ENCODE results near the gene ENTPD2.

ENTPD2 gene

DNA sequence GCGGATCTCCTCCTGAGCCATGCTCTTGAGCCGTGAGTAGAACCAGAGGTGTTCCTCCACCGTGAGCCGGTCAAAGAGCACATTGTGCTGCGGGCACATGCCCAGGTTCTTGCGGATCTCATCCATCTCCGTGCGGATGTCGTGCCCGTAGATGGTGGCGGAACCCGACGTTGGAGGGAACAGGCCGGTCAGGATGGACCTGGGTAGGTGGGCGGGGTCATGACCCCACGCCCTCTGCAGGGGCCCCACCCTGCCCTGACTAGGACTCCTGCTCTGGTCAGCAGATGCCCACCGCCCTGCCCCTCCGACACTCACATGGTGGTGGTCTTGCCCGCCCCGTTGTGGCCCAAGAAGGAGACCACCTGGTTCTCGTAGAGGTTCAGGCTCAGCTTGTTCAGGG is 37.9 kb downstream of the ENTPD2 start:
- CTCF ChIA-PET = interaction anchor here (0.6 to 3.4 kb wide), 3 partner anchors 13 to 40 kb away, joined by 3 to 22 read pairs (median 3); no protein-coding TSS in a partner anchor

DNA sequence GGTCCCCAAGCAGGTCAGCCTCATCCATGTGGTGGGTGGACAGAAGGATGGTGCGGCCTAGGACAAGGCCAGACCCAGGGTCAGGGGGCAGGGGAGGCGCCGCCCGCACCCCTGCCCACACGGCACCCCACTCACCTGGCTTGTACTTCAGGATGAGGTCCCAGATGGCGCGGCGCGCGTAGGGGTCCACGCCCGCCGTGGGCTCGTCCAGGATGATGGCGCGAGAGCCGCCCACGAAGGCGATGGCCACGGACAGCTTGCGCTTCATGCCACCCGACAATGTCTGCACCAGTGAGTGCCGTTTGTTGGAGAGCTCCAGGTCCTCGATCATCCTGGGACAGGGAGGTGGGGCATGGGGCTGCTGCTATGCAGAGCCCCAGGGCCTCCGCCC is 38.3 kb downstream of the ENTPD2 start:
- DNase-seq (ENCODE audit: low spot score) = no peak
- POLR2A ChIA-PET (ENCODE audit: low non-redundant PET) = no interaction called here
- H3K27ac ChIP-seq = no peak overlapping the region
- TF ChIP-seq CTCF (conservative IDR thresholded peaks at IDR 0.05; ENCODE audit: low read depth) = no peak
- CTCF ChIA-PET = interaction anchor here (0.6 to 3.4 kb wide), 3 partner anchors 11 to 40 kb away, joined by 3 to 22 read pairs (median 5); no protein-coding TSS in a partner anchor

More for the DNA sequence above, 37.9 kb downstream of the ENTPD2 start:
- no peak overlapping the region for H3K27ac ChIP-seq
- no peak for TF ChIP-seq CTCF (conservative IDR thresholded peaks at IDR 0.05; ENCODE audit: low read depth)
- DNase-seq (ENCODE audit: low spot score) = no peak
- POLR2A ChIA-PET (ENCODE audit: low non-redundant PET) = no interaction called here

DNA sequence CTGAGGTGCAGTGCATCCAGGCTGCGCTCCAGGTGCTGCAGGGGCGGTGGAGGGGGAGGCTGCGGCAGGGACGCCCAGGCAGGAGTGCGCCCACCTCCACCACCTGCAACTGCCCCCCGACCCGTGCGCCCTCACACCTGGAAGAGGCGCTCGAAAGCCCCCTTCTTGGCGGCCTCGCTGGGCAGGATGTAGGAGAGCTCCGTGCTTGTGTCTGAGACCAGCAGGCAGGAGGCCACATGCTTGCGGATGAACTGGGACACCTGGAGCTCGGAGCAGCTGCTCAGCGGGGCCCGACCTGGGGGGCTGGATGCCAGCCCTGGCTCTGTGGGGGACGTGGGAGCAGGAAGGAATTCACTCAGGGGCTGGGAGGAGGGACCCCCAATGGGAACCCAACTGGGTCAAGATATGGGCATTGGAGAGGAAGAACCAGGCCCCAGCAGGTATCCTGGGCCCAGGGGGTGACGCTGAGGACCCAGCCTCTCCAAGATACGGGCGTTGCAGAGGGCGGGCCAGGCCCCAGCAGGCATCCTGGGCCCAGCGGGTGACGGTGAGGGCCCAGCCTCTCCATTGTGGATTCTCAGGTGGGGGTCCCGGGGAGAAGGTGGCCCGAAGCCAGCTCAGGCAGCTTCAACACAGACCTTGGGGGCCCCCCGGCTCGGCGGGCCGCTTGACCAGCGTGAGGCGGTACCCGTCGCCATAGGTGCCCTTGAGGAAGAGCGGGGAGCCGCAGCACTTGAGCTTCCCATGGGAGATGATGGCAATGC is 38.9 kb downstream of the ENTPD2 start:
- no peak overlapping the region for H3K27ac ChIP-seq
- no peak for TF ChIP-seq CTCF (conservative IDR thresholded peaks at IDR 0.05; ENCODE audit: low read depth)
- no peak for DNase-seq (ENCODE audit: low spot score)
- ChIA-PET POLR2A (ENCODE audit: low non-redundant PET) (no interaction called here), CTCF (interaction anchor here (0.5 to 3.4 kb wide), 4 partner anchors 11 to 195 kb away, joined by 5 to 22 read pairs (median 6); no protein-coding TSS in a partner anchor)

DNA sequence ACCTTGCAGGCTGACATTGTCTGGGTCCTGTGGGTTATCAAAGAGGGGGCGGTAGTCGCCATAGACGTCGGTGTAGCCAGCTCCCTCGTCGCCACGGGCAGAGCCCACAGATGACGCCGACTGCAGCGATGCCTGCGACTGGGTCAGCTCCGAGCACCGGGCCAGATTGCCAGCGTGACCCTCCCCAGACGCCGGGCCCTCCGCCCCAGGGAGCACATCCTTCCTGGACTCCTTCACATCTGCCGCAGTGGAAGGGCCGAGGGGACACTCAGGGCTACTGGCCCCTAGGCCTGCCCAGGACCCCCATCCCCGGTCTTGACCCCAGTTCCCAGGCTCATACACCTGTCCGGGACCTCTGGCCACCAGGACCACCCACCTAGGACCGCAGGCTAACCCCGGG is 39.7 kb downstream of the ENTPD2 start:
- no peak overlapping the region for H3K27ac ChIP-seq
- POLR2A ChIA-PET (ENCODE audit: low non-redundant PET) = no interaction called here
- CTCF ChIA-PET = interaction anchor here (1.3 to 3.4 kb wide), 2 partner anchors 10 to 15 kb away, joined by 5 to 22 read pairs; no protein-coding TSS in a partner anchor
- no peak for TF ChIP-seq CTCF (conservative IDR thresholded peaks at IDR 0.05; ENCODE audit: low read depth)
- DNase-seq (ENCODE audit: low spot score) = no peak

DNA sequence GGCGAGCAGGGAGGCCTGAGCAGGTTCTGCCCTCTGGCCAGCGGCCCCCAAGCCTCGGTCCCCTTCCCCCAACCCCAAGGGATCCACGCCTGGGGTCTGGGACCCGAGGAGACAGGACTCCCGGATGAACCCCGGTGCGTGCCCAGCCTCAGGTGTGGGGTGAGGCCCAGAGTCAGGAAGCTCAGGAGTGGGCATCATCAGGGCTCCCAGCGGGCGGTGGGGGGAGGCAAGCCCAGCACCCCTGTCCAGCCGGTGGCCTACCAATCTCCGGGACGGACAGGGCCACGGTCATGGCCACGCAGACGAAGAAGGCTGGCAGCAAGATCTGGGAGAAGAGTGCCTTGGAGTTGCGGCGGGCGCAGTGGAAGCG is 40.3 kb downstream of the ENTPD2 start:
- ChIA-PET CTCF (interaction anchor here (1.2 kb wide), 1 partner anchor 15 kb away, joined by 4 read pairs; no protein-coding TSS in a partner anchor), POLR2A (ENCODE audit: low non-redundant PET) (no interaction called here)
- TF ChIP-seq CTCF (conservative IDR thresholded peaks at IDR 0.05; ENCODE audit: low read depth) = no peak
- no peak overlapping the region for H3K27ac ChIP-seq
- no peak for DNase-seq (ENCODE audit: low spot score)

DNA sequence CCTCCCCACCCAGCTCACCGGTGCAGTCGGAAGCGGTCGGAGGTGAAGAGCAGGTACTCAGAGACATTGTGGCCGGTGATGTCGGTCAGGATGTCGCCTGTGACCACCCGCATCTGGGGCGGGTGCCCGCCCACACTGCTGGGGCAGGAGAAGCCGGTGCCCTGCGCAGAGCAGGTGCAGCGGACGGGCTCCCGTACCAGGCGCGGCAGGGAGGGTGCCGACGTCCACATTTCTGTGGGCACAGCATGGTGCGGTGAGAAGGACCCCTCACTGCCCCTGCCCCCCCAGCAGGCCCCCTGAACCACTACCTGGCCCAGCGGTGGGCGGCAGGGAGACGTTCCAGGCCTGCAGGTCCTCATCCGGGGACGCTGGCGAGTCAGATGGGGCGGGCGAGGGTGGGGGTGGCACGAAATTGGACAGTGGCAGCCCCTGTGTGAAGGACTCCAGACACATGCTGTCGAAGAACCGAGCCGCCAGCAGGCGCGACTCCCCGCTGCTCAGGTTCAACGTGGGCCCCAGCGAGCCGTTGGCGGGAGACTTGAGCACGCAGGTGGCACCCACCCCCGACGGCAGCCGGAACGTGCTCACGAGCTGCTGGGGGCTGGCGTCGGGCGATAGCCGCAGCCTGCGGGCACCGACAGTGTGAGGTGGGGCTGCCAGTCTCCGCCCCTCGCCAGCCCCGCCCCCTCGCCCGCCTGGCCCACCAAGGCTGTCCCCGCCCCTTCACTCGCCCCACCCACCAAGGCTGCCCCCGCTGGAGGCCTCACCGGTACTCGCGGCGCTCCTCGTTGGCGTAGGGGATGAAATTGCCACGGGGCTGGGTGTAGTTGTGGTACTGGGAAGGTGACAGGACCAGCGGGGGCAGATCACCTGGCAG is 40.9 kb downstream of the ENTPD2 start:
- DNase-seq (ENCODE audit: low spot score) = no peak
- POLR2A ChIA-PET (ENCODE audit: low non-redundant PET) = no interaction called here
- CTCF ChIA-PET = interaction anchor here (1.2 to 1.8 kb wide), 3 partner anchors 16 to 22 kb away, joined by 4 to 8 read pairs (median 4); no protein-coding TSS in a partner anchor
- TF ChIP-seq CTCF (conservative IDR thresholded peaks at IDR 0.05; ENCODE audit: low read depth) = no peak
- H3K27ac ChIP-seq = no peak overlapping the region
